Vagina (tissue), 2 donors: ENCODE data around the gene ARPC1A. TPM values are rescaled to one million over a fixed set of nuclear protein-coding genes. Genes with fewer than 3 reads are reported as not detected.

Experiments
- DNase-seq, 2 donors: peaks; one replicate each; pipeline ENCODE4 v3.0.0-alpha.2; 2017; ENCODE audit errors: extremely low spot score in 2 of 2
- H3K27ac ChIP-seq: fragments of 200-600 bp; sonication (generic); one replicate; pipeline ENCODE4 v1.5.1; 2019
- H3K27me3 ChIP-seq: fragments of 200-600 bp; sonication (generic); one replicate; pipeline ENCODE4 v1.5.1; 2019
- H3K36me3 ChIP-seq, 2 donors: fragments of 200-600 bp; sonication (generic); one replicate each; pipeline ENCODE4 v1.5.1; 2017 to 2019
- H3K4me1 ChIP-seq: fragments of 200-600 bp; sonication (generic); one replicate; pipeline ENCODE4 v1.5.1; 2019
- H3K4me3 ChIP-seq, 2 donors: fragments of 200-600 bp; sonication (generic); 1 replicate in 1 of 2; 2 replicates in 1 of 2; pipeline ENCODE4 v1.5.1; 2016 to 2019
- H3K9me3 ChIP-seq: fragments of 200-600 bp; sonication (generic); one replicate; pipeline ENCODE4 v1.5.1; 2019
- POLR2A ChIP-seq, 2 donors: fragments of 450-650 bp; IDR thresholded peaks; one replicate each; pipeline ENCODE4 v1.6.1; 2017; ENCODE audit warnings: antibody characterized with exemption in 2 of 2, mild to moderate bottlenecking in 2 of 2, moderate library complexity in 2 of 2
- POLR2AphosphoS5 ChIP-seq, 2 donors: sonication (generic); formaldehyde crosslinking; IDR thresholded peaks; one replicate each; pipeline ENCODE4 v1.9.0; 2017; ENCODE audit warnings: antibody characterized with exemption in 2 of 2, mild to moderate bottlenecking in 2 of 2, low read depth in 1 of 2; ENCODE audit not compliant: insufficient read depth in 1 of 2
- intact Hi-C: fragments of 100-400 bp; cut with DNase I; formaldehyde crosslinking; loops from one replicate; pipeline ENCODE4 v1.15.1; 2023
- total RNA-seq: library from RNA; depleted of rRNA; stranded (reverse); fragments of >200 nt; gene quantifications from one replicate; pipeline ENCODE4 v1.2.3, GENCODE V29; 2016
- TF ChIP-seq, protein P1 (sequence below), 3 experiments: fragments of 450-650 bp in 2 of 3; fragments of 200-600 bp in 1 of 3; sonication (generic) in 1 of 3; IDR thresholded peaks; one replicate each; pipeline ENCODE4 v1.5.1; 2017 to 2019; ENCODE audit warnings: antibody characterized with exemption in 3 of 3, mild to moderate bottlenecking in 2 of 3, moderate library complexity in 2 of 3

The ARPC1A gene
- total RNA-seq, 1 donor from 2014 or later, result 106 TPM

- H3K9me3 ChIP-seq, result no peaks in the 10 kb centered on the region
- peaks cover 22% of the 10 kb centered on the region for H3K4me1 ChIP-seq
- TF ChIP-seq POLR2AphosphoS5 (IDR thresholded peaks at IDR 0.05; ENCODE audit: insufficient read depth in 1 of 2, low read depth in 1 of 2) (no peak), POLR2A (IDR thresholded peaks at IDR 0.05) (no peak)
- TF ChIP-seq, protein P1, sequence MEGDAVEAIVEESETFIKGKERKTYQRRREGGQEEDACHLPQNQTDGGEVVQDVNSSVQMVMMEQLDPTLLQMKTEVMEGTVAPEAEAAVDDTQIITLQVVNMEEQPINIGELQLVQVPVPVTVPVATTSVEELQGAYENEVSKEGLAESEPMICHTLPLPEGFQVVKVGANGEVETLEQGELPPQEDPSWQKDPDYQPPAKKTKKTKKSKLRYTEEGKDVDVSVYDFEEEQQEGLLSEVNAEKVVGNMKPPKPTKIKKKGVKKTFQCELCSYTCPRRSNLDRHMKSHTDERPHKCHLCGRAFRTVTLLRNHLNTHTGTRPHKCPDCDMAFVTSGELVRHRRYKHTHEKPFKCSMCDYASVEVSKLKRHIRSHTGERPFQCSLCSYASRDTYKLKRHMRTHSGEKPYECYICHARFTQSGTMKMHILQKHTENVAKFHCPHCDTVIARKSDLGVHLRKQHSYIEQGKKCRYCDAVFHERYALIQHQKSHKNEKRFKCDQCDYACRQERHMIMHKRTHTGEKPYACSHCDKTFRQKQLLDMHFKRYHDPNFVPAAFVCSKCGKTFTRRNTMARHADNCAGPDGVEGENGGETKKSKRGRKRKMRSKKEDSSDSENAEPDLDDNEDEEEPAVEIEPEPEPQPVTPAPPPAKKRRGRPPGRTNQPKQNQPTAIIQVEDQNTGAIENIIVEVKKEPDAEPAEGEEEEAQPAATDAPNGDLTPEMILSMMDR (IDR thresholded peaks at IDR 0.05), result no peak
- H3K27ac ChIP-seq, result no peak overlapping the region
- intact Hi-C loops, result no loop called here
- no peak overlapping the region for H3K4me3 ChIP-seq
- peaks cover 0 to 71% of the 10 kb centered on the region in 2 donors for H3K36me3 ChIP-seq
- no peaks in the 10 kb centered on the region for H3K27me3 ChIP-seq
- DNase-seq, result no peak
Observed at GRCh38 chr7:99396418-99397296, 71.0 kb downstream of the ARPC1A start.

DNA sequence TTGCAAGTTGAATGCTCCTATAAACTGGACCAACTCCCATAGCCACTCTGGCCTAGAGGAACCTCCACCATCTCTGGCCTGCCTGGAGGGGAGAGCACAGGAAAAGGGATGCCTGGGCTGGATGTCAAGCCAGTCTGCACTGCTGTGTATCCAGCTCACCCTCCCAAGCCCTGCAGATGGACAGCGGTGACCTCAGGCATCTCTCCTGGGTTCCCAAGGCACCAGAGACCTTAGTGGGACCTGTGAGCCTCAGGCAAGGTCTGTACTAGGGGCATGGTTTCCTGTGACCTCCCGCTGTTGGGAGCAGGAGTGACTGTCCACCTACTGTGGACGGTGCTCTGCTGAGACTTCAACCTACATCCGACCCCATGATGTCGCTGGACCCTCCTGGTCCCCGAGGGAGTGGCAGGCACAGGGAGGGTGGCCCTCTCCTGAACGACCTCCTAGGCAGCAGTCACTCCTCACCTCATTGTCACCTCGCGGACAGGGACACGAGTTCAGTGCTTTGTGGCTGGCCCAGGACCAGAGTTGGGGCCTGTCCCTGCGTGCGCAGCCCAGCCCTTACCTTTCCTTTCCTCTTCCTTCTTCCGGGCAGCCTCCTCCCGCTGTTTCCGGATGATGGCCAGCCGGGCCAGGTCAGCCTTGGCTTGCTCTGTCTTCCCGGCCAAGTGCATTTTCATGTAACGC, 71.7 kb downstream of the ARPC1A start:
- H3K4me1 ChIP-seq, result peaks cover 17% of the 10 kb centered on the region
- H3K27ac ChIP-seq, result no peak overlapping the region
- H3K36me3 ChIP-seq, result peaks cover 0 to 78% of the 10 kb centered on the region in 2 donors
- no peaks in the 10 kb centered on the region for H3K27me3 ChIP-seq
- H3K9me3 ChIP-seq, result no peaks in the 10 kb centered on the region
- TF ChIP-seq POLR2AphosphoS5 (IDR thresholded peaks at IDR 0.05; ENCODE audit: insufficient read depth in 1 of 2, low read depth in 1 of 2), result no peak
- DNase-seq, result no peak
- intact Hi-C loops, result no loop called here
- H3K4me3 ChIP-seq, result no peak overlapping the region

DNA sequence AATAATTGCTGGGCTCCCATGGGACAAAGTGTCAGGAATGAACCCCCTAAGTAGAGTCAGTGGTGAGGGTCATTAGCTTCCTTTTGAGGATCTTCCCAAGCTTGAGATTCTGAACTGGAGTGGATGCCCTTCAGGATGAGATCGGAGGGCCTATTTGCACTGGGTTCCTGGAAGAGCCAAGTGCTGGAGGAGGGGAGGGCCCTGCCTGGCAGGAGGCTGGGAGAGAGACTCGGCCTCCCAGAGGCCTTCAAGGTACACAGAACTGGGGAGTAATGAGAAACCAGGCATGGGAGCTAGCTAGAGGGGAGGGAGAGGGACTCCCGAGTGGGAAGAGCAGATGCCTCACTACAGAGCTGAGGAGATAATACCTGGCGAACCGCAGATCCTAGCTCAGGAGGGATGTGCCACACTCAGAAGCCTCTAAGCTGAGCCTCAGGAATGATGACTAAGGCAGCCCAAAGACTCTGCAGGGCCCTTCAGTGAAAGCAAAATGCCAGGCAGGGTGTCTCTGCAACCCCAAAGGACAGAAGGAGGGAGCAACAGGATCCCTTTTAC, 73.3 kb downstream of the ARPC1A start:
- intact Hi-C loops, result no loop called here
- peaks cover 2% of the 10 kb centered on the region for H3K4me1 ChIP-seq
- peaks cover 0 to 94% of the 10 kb centered on the region in 2 donors for H3K36me3 ChIP-seq
- H3K9me3 ChIP-seq, result no peaks in the 10 kb centered on the region
- no peak overlapping the region for H3K4me3 ChIP-seq
- TF ChIP-seq POLR2AphosphoS5 (IDR thresholded peaks at IDR 0.05; ENCODE audit: insufficient read depth in 1 of 2, low read depth in 1 of 2) (no peak), POLR2A (IDR thresholded peaks at IDR 0.05) (no peak)
- TF ChIP-seq, protein P1 (IDR thresholded peaks at IDR 0.05), result no peak
- no peak for DNase-seq
- no peaks in the 10 kb centered on the region for H3K27me3 ChIP-seq
- no peak overlapping the region for H3K27ac ChIP-seq

DNA sequence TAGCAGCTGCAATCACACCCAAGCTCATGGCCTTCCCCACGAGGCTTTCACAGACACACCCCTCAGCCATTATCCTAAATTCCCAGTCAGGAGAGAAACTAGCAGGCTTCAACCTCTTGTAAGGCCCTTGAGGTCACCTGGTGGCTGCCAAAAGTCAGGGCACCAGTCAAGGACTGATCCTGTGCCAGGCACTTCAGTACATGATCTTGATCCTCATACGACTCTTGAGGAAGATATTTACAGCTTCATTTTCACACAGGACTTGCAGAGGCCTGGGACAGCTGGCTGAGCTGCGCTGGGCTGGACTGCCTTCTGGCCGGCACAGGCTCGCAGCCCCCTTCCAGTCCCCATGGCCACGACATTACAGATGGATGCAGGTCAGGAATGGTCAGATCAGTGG, 73.9 kb downstream of the ARPC1A start:
- Histone ChIP-seq H3K4me1 (peaks cover 3% of the 10 kb centered on the region), H3K9me3 (no peaks in the 10 kb centered on the region), H3K4me3 (no peak overlapping the region), H3K27ac (no peak overlapping the region), H3K27me3 (no peaks in the 10 kb centered on the region), H3K36me3 (peaks cover 0 to 90% of the 10 kb centered on the region in 2 donors)
- intact Hi-C loops, result no loop called here
- TF ChIP-seq POLR2A (IDR thresholded peaks at IDR 0.05) (no peak), POLR2AphosphoS5 (IDR thresholded peaks at IDR 0.05; ENCODE audit: insufficient read depth in 1 of 2, low read depth in 1 of 2) (no peak)
- TF ChIP-seq, protein P1 (IDR thresholded peaks at IDR 0.05), result no peak
- no peak for DNase-seq

DNA sequence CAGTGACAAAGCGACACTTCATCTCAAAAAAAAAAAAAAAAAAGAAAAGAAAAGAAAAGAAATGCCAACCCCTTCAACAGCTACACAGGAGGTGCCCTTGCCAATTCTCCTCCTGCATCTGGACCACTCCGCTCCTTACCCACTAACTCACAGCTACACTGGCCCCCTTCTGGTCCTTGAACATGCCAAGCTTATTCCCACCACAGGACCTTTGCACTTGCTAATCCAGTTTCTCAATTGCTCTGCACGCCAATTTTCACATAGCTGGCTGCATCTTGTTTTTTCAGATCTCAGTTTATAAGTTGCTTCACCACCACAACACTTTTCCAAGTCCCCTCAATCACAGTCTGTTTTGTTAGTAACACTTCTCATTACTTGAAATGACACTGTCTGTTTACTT, 77.2 kb downstream of the ARPC1A start:
- intact Hi-C loops, result loop anchor here (10.0 kb wide), 1 partner anchor 258 kb away; the partner anchor contains the start of gene SMURF1
- Histone ChIP-seq H3K4me3 (no peak overlapping the region), H3K27ac (no peak overlapping the region), H3K4me1 (peaks cover 36% of the 10 kb centered on the region), H3K9me3 (no peaks in the 10 kb centered on the region), H3K36me3 (peaks cover 0 to 59% of the 10 kb centered on the region in 2 donors), H3K27me3 (no peaks in the 10 kb centered on the region)
- no peak for TF ChIP-seq POLR2AphosphoS5 (IDR thresholded peaks at IDR 0.05; ENCODE audit: insufficient read depth in 1 of 2, low read depth in 1 of 2)
- TF ChIP-seq, protein P1 (IDR thresholded peaks at IDR 0.05), result no peak
- no peak for TF ChIP-seq POLR2A (IDR thresholded peaks at IDR 0.05)
- no peak for DNase-seq
